GM18517 (cell line): Measurements from ENCODE around the gene DDI2.
"Not testable (repeated sequence)": the region's sequence is repeated elsewhere in the genome, so short reads cannot be mapped to it uniquely, and the experiment has no call there.

Experiments
- ATAC-seq: cut with Tn5 transposase; IDR thresholded peaks from one replicate; pipeline ENCODE4 v1.9.1; 2021; ENCODE audit warnings: mild to moderate bottlenecking, moderate library complexity; ENCODE audit not compliant: unreplicated experiment

Gene DDI2

GRCh38 chr1:15676688-15677661, 59.7 kb downstream of the DDI2 start:
- ATAC-seq = no peak

DNA sequence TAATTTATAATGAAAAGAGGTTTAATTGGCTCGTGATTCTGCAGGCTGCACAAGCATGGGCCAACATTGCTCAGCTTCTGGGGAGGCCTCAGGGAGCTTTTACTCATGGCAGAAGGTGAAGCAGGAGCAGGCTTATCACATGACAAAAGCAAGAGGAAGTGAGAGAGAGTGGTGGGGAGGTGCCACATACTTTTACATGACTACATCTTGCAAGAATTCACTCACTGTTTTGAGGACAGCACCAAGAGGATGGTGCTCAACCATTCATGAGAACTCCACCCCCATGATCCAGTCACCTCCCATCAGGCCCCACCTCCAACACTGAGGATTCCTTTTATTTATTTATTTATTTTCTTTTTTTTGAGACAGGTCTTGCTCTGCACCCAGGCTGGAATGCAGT, 61.3 kb downstream of the DDI2 start:
- no peak for ATAC-seq

DNA sequence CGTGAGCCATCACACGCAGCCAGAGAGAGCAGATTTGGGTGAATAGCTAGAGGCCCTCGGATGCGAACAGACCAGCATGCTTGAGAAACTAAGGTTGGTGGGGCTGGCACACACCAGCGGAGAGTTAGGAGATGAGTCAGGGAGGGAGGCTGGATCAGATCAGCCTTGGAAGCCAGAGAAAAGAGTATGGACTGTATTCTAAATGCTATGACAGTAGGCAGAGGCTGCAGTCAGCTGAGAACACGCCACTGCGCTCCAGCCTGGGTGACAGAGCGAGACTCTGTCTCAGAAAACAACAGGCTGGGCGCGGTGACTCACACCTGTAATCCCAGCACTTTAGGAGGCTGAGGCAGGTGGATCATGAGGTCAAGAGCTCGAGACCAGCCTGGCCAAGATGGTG, 62.9 kb downstream of the DDI2 start:
- ATAC-seq = no peak

- no peak for ATAC-seq
Observed at GRCh38 chr1:15680561-15681348, 63.5 kb downstream of the DDI2 start.

- ATAC-seq = no peak
Observed at GRCh38 chr1:15681349-15682292, 64.4 kb downstream of the DDI2 start.

GRCh38 chr1:15682936-15683341, 65.7 kb downstream of the DDI2 start:
- ATAC-seq = no peak

GRCh38 chr1:15683345-15684039, 66.2 kb downstream of the DDI2 start:
- ATAC-seq = no peak

GRCh38 chr1:15684042-15684461, 66.8 kb downstream of the DDI2 start, which contains the start of gene PLEKHM2:
Gene PLEKHM2 (plus strand): TSS chr1:15684320. CDS start chr1:15684559, 239 bp downstream.
- ATAC-seq = no peak

DNA sequence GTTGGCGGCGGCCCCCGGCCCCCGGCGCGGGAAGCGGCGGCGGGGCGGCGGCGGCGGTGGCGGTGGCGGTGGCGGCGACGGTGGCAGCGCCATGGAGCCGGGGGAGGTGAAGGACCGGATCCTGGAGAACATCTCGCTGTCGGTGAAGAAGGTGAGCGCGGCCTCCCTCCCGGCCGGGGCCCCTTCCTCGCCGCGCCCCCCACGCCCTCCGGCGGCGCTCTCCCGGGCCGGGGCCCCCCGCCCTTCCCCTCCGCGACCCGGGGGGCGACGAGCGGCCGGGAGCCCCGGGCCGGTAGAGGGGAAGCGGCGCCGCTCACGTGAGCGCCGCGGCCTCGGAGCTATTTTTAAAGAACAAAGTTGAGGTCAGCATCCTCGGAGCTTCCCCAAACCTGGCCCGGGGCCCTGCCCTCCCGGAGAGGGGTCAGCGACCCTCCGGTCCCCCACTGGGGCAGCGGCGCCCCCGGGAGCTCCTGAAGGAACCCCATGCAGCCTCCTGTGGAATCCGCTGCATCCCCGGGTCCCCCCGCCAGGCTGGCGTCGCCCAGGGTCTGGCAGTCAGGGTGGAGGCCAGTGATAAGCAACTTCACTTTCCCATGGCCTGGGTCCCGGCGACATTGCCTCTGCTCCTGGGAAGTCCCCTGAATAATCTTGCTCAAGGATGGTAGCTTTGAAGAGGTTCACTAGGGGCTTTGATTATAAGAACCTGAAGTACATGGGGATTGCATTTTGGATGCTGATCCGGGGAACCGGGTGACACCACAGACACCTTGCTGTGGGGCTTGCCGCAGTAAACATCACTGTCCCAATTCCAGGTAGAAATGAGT, 67.4 kb downstream of the DDI2 start:
- no peak for ATAC-seq

- ATAC-seq = no peak
Observed at GRCh38 chr1:15685820-15686219, 68.6 kb downstream of the DDI2 start.

DNA sequence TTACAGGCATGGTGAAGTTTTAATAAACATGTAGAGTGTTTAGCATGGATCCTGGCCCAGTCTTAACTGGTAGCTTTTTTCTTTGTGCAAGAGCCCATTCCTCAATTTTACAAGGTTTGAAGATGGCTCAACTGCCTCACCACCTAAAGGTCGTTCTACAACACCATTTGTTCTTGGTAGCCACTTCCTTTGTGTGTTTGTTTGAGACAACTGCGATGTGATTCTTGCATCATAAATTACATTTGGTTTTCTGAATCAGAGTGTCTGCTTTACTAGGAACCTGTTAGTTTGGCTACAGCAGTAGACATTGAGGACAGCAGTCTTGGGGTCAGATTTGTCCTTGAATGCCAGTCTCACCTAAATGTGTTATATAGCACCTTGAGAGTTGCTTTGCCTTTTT, 70.2 kb downstream of the DDI2 start:
- ATAC-seq = no peak

GRCh38 chr1:15690317-15690716, 73.1 kb downstream of the DDI2 start:
- no peak for ATAC-seq

GRCh38 chr1:15691434-15692032, 74.3 kb downstream of the DDI2 start:
- ATAC-seq = no peak

GRCh38 chr1:15692121-15692682, 74.9 kb downstream of the DDI2 start:
- ATAC-seq = no peak

GRCh38 chr1:15693371-15693770, 76.1 kb downstream of the DDI2 start:
- ATAC-seq = no peak

- peak; percentile 91 for ATAC-seq
Observed at GRCh38 chr1:15696956-15697521, 79.8 kb downstream of the DDI2 start.

DNA sequence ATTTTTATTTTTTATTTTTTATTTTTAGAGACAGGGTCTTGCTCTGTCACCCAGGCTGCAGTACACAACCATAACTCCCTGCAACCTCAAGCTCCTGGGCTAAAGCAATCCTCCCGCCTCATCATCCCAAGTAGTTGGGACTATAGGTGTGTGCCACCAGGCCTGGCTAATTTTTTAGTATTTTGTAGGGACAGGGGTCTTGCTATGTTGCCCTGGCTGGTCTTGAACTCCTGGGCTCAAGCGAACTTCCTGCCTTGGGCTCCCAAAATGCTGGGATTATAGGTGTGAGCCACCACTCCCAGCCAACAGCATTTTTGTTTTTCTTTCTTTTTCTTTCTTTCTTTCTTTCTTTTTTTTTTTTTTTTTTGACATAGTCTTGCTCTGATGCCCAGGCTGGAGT, 80.9 kb downstream of the DDI2 start:
- ATAC-seq = no peak

DNA sequence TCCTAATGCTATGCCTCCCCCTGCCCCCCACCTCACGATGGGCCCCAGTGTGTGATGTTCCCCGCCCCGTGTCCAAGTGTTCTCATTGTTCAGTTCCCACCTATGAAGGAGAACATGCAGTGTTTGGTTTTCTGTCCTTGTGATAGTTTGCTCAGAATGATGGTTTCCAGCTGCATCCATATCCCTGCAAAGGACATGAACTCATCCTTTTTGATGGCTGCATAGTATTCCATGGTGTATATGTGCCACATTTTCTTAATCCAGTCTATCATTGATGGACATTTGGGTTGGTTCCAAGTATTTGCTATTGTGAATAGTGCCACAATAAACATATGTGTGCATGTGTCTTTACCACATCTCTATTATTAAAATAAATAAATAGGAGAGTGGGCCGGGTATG, 82.1 kb downstream of the DDI2 start:
- ATAC-seq = not testable (repeated sequence)
